IMR-90 (cell line): ENCODE data around the gene COTL1. TPM values are rescaled to one million over a fixed set of nuclear protein-coding genes. Genes with fewer than 3 reads are reported as not detected.
A peak's percentile ranks its signal among the peaks of the same experiment; 100 is the strongest.

Experiments used
- ATAC-seq: fragments of 200-7000 bp; cut with Tn5 transposase; 2 replicates; pipeline ENCODE4 v1.9.1; 2020; ENCODE audit warnings: low read depth, mild to moderate bottlenecking, moderate library complexity
- BruUV-seq: library from RNA; stranded (reverse); fragments of 400-500 nt; replicated peaks from 2 replicates; lab custom pipeline; 2021; lab: Mats Ljungman, UMichigan
- CTCF ChIA-PET: fragments of 300-600 bp; formaldehyde crosslinking; extraction: SDS; loops from one replicate; lab custom pipeline; 2021; ENCODE audit warnings: antibody characterized with exemption; lab: Yijun Ruan, JAX
- POLR2A ChIA-PET: fragments of 300-600 bp; sonication (Branson Sonifier 250); formaldehyde crosslinking; loops from one replicate; lab custom pipeline; 2022; ENCODE audit warnings: antibody characterized with exemption; ENCODE audit not compliant: unreplicated experiment; lab: Charles Lee
- DNase-seq: peaks from one replicate; pipeline ENCODE4 v3.0.0; 2013
- H2AFZ ChIP-seq: replicated peaks from 2 replicates; pipeline ENCODE3; 2013; ENCODE audit warnings: low read length, mild to moderate bottlenecking; ENCODE audit not compliant: poor library complexity
- H2AK5ac ChIP-seq: 2 replicates; pipeline ENCODE4 v1.6.1; 2013; ENCODE audit warnings: low read depth, low read length, inconsistent platforms
- H2AK9ac ChIP-seq: replicated peaks from 2 replicates; pipeline ENCODE3; 2013; ENCODE audit warnings: mild to moderate bottlenecking, low read depth, low read length, moderate library complexity; ENCODE audit not compliant: poor library complexity
- H2BK120ac ChIP-seq: 2 replicates; pipeline ENCODE4 v1.6.1; 2013; ENCODE audit warnings: low read depth, low read length, inconsistent platforms
- H2BK15ac ChIP-seq: 3 replicates; pipeline ENCODE4 v1.6.1; 2013; ENCODE audit warnings: low read depth, low read length, inconsistent platforms
- H2BK20ac ChIP-seq: 2 replicates; pipeline ENCODE4 v1.6.1; 2013; ENCODE audit warnings: low read depth, mild to moderate bottlenecking, inconsistent platforms, low read length, moderate library complexity
- H2BK5ac ChIP-seq: 2 replicates; pipeline ENCODE4 v1.6.1; 2013; ENCODE audit warnings: mild to moderate bottlenecking, low read depth, low read length, inconsistent platforms; ENCODE audit not compliant: poor library complexity, severe bottlenecking
- H3K14ac ChIP-seq: replicated peaks from 2 replicates; pipeline ENCODE4 v1.6.1; 2013; ENCODE audit warnings: low read depth, low read length, inconsistent platforms
- H3K18ac ChIP-seq: 2 replicates; pipeline ENCODE4 v1.6.1; 2013; ENCODE audit warnings: low read depth, low read length, control low read depth
- H3K23ac ChIP-seq: 2 replicates; pipeline ENCODE4 v1.6.1; 2013; ENCODE audit warnings: low read depth, low read length, inconsistent platforms
- H3K27ac ChIP-seq: 2 replicates; pipeline ENCODE4 v1.5.1; 2013; ENCODE audit warnings: mild to moderate bottlenecking, control low read depth, low read length; ENCODE audit not compliant: insufficient read depth
- H3K27me3 ChIP-seq: 2 replicates; pipeline ENCODE4 v1.6.1; 2013; ENCODE audit warnings: low read length; ENCODE audit not compliant: control insufficient read depth, insufficient read depth
- H3K36me3 ChIP-seq: 2 replicates; pipeline ENCODE4 v1.6.1; 2013; ENCODE audit warnings: low read length, mixed read lengths; ENCODE audit not compliant: control insufficient read depth, insufficient read depth
- H3K4ac ChIP-seq: 2 replicates; pipeline ENCODE4 v1.6.1; 2013; ENCODE audit warnings: low read depth, low read length, inconsistent platforms
- H3K4me1 ChIP-seq: 2 replicates; pipeline ENCODE4 v1.6.1; 2013; ENCODE audit warnings: low read length, mixed read lengths; ENCODE audit not compliant: control insufficient read depth, insufficient read depth
- H3K4me2 ChIP-seq: 2 replicates; pipeline ENCODE4 v1.6.1; 2013; ENCODE audit warnings: low read depth, mild to moderate bottlenecking, control low read depth, low read length, moderate library complexity
- H3K4me3 ChIP-seq: 2 replicates; pipeline ENCODE4 v1.5.1; 2013; ENCODE audit warnings: low read depth, mild to moderate bottlenecking, control low read depth, low read length, moderate library complexity; ENCODE audit not compliant: insufficient read depth
- H3K56ac ChIP-seq: 2 replicates; pipeline ENCODE4 v1.6.1; 2013; ENCODE audit warnings: low read length, inconsistent platforms; ENCODE audit not compliant: insufficient read depth; ENCODE audit errors: extremely low read depth
- H3K79me1 ChIP-seq, 2 experiments: 2 replicates each; pipeline ENCODE4 v1.6.1; 2013; ENCODE audit warnings: low read length in 2 of 2, inconsistent platforms in 1 of 2, low read depth in 1 of 2
- H3K9ac ChIP-seq: 2 replicates; pipeline ENCODE4 v1.6.1; 2013; ENCODE audit warnings: low read depth, low read length, control low read depth
- H3K9me1 ChIP-seq: 2 replicates; pipeline ENCODE4 v1.6.1; 2013; ENCODE audit warnings: low read length, inconsistent platforms; ENCODE audit not compliant: insufficient read depth
- H3K9me3 ChIP-seq: 2 replicates; pipeline ENCODE4 v1.6.1; 2013; ENCODE audit warnings: low read length; ENCODE audit not compliant: control insufficient read depth, insufficient read depth
- H4K20me1 ChIP-seq: 2 replicates; pipeline ENCODE4 v1.6.1; 2013; ENCODE audit warnings: low read length, inconsistent platforms; ENCODE audit not compliant: insufficient read depth
- H4K5ac ChIP-seq: 2 replicates; pipeline ENCODE4 v1.6.1; 2013; ENCODE audit warnings: mild to moderate bottlenecking, low read depth, low read length, control low read depth
- H4K8ac ChIP-seq, 2 experiments: 2 replicates each; pipeline ENCODE4 v1.6.1; 2013; ENCODE audit warnings: low read depth in 2 of 2, low read length in 2 of 2, control low read depth in 1 of 2, inconsistent platforms in 1 of 2
- H4K91ac ChIP-seq: 2 replicates; pipeline ENCODE4 v1.6.1; 2013; ENCODE audit warnings: low read depth, low read length, inconsistent platforms; ENCODE audit not compliant: insufficient read depth
- BHLHE40 ChIP-seq: fragments of 150-350 bp; IDR thresholded peaks from 2 replicates; pipeline ENCODE4 v1.6.1; 2016; ENCODE audit warnings: mild to moderate bottlenecking, low read depth, low read length
- CEBPB ChIP-seq: IDR thresholded peaks from 2 replicates; pipeline ENCODE4 v1.6.1; 2012; ENCODE audit warnings: low read depth, low read length, improper control_type of control experiment
- ELK1 ChIP-seq: fragments of 150-350 bp; IDR thresholded peaks from 2 replicates; pipeline ENCODE4 v1.6.1; 2016; ENCODE audit warnings: low read depth, mild to moderate bottlenecking, low read length, moderate library complexity, borderline replicate concordance
- FOS ChIP-seq: fragments of 150-350 bp; IDR thresholded peaks from 2 replicates; pipeline ENCODE4 v1.6.1; 2016; ENCODE audit warnings: low read depth, low read length
- MAZ ChIP-seq: IDR thresholded peaks from 2 replicates; pipeline ENCODE4 v1.6.1; 2012; ENCODE audit warnings: low read depth, mild to moderate bottlenecking, low read length, improper control_type of control experiment, moderate library complexity, borderline replicate concordance
- MXI1 ChIP-seq: IDR thresholded peaks from 2 replicates; pipeline ENCODE4 v1.6.1; 2012; ENCODE audit warnings: low read depth, mild to moderate bottlenecking, low read length, moderate library complexity, borderline replicate concordance
- NFE2L2 ChIP-seq: fragments of 150-350 bp; IDR thresholded peaks from 2 replicates; pipeline ENCODE4 v1.6.1; 2016; ENCODE audit warnings: low read depth, mild to moderate bottlenecking, low read length
- POLR2A ChIP-seq: IDR thresholded peaks from 2 replicates; pipeline ENCODE4 v1.6.1; 2012; ENCODE audit warnings: mild to moderate bottlenecking, low read depth, low read length
- RAD21 ChIP-seq: IDR thresholded peaks from 2 replicates; pipeline ENCODE4 v1.6.1; 2012; ENCODE audit warnings: low read length, improper control_type of control experiment
- RCOR1 ChIP-seq: IDR thresholded peaks from 2 replicates; pipeline ENCODE4 v1.6.1; 2012; ENCODE audit warnings: mild to moderate bottlenecking, low read length, improper control_type of control experiment; ENCODE audit not compliant: insufficient replicate concordance
- RFX5 ChIP-seq: IDR thresholded peaks from 2 replicates; pipeline ENCODE4 v1.8.0; 2012; ENCODE audit warnings: low read depth, mild to moderate bottlenecking, low read length, moderate library complexity
- SMC3 ChIP-seq: fragments of 150-350 bp; IDR thresholded peaks from 2 replicates; pipeline ENCODE4 v1.6.1; 2016; ENCODE audit warnings: low read depth, mild to moderate bottlenecking, antibody characterized with exemption, low read length, moderate library complexity
- WGBS, 2 experiments: methylation state at CpG; one replicate each; pipeline versions ENCODE4 v1.1.5 to v1.1.7; 2013; ENCODE audit warnings: missing lambda C conversion rate in 2 of 2; ENCODE audit not compliant: insufficient read length in 1 of 2; ENCODE audit errors: extremely low coverage in 2 of 2; 5-methylcytosine and 5-hydroxymethylcytosine counted together
- dilution Hi-C: fragments of 300-500 bp; cut with HindIII; formaldehyde crosslinking; loops from one replicate; pipeline ENCODE4 v1.14.3; 2018; ENCODE audit warnings: low sequenced_read_pairs; ENCODE audit not compliant: unreplicated experiment
- in situ Hi-C: fragments of 300-500 bp; cut with MboI; formaldehyde crosslinking; loops from 3 replicates; pipeline ENCODE4 v1.14.3; 2019; ENCODE audit warnings: low sequenced_read_pairs, inconsistent platforms, mixed read lengths
- intact Hi-C: fragments of 100-400 bp; cut with micrococcal nuclease; formaldehyde crosslinking; loops from 2 replicates; pipeline ENCODE4 v1.10.0; 2022
- polyA plus RNA-seq, 3 experiments: library from polyadenylated mRNA; depleted of rRNA; stranded (reverse); fragments of >200 nt; gene quantifications; 2 replicates each; pipeline ENCODE4 v1.2.3, GENCODE V29; 2012; ENCODE audit warnings: low replicate concordance in 1 of 3
- total RNA-seq: library from RNA; depleted of rRNA; stranded (reverse); fragments of >200 nt; gene quantifications from 2 replicates; pipeline ENCODE4 v1.2.3, GENCODE V29; 2012
- TF ChIP-seq, protein P1 (sequence below): conservative IDR thresholded peaks from 2 replicates; pipeline ENCODE4 v1.5.1; 2012; ENCODE audit warnings: mild to moderate bottlenecking, low read depth, low read length, improper control_type of control experiment

COTL1 gene
- total and polyA plus RNA-seq, 2 of the 4 experiments (the other 2 are of a cell fraction): 144 to 258 TPM

DNA sequence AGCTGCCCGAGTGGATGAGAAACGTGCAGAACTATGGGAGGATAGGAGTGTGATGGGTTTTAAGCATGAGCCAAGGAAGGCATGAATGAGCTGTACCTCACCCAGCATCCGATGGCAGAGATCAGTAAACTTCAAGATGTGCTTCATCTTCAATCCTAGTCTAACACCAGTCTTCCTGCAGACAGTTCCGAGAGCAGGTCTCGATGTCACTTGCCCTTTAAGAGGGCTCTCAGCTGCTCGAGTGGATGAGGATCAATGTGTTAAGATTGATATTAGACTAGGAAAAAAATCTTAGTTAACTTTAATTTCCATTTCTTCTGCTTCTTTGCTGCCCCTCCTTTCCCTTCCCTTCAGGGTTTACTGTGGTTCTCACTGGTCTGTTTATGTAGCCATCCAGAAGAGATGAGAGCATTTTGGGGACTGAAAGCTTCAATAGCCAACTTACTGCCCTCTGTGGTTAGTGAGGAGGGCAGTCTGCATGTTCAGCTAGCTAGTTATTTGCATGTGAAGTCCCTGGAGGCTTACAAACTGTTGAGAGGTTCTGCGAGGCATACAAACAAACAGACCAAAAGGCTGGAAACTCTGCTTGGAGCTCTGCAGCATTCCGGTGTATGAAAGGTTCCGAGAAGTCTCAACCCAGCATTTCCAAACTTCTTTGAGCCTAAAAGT is 45.7 kb upstream of the COTL1 start:
- Histone ChIP-seq H2AFZ (no peak overlapping the region), H4K91ac (no peak overlapping the region), H3K9ac (no peak overlapping the region), H3K18ac (no peak overlapping the region), H2BK120ac (no peak overlapping the region), H2BK20ac (no peak overlapping the region), H3K4me3 (no peak overlapping the region), H2BK5ac (no peak overlapping the region), H4K5ac (no peak overlapping the region), H4K20me1 (peaks cover 24% of the 10 kb centered on the region), H3K14ac (no peak overlapping the region), H3K4me1 (peaks cover 4% of the 10 kb centered on the region), H3K9me1 (peaks cover 18% of the 10 kb centered on the region), H3K27ac (no peak overlapping the region), H2AK9ac (no peak overlapping the region), H2BK15ac (no peak overlapping the region), H3K56ac (no peak overlapping the region), H4K8ac (no peak overlapping the region), H3K79me1 (peaks cover 26 to 56% of the 10 kb centered on the region in 2 experiments), H3K27me3 (no peaks in the 10 kb centered on the region), H3K4ac (no peak overlapping the region), H2AK5ac (no peak overlapping the region), H3K23ac (no peak overlapping the region), H3K9me3 (no peaks in the 10 kb centered on the region), H3K36me3 (peaks cover 64% of the 10 kb centered on the region), H3K4me2 (no peak overlapping the region)
- POLR2A ChIA-PET: interaction anchor here (0.5 kb wide), 1 partner anchor 63 kb away, joined by 3 read pairs; no protein-coding TSS in a partner anchor
- in situ Hi-C loops: no loop called here
- CTCF ChIA-PET: interaction anchor here (0.6 to 2.1 kb wide), 4 partner anchors 8 to 41 kb away, joined by 3 to 21 read pairs (median 5); no protein-coding TSS in a partner anchor
- no peak for TF ChIP-seq MAZ
- TF ChIP-seq, protein P1, sequence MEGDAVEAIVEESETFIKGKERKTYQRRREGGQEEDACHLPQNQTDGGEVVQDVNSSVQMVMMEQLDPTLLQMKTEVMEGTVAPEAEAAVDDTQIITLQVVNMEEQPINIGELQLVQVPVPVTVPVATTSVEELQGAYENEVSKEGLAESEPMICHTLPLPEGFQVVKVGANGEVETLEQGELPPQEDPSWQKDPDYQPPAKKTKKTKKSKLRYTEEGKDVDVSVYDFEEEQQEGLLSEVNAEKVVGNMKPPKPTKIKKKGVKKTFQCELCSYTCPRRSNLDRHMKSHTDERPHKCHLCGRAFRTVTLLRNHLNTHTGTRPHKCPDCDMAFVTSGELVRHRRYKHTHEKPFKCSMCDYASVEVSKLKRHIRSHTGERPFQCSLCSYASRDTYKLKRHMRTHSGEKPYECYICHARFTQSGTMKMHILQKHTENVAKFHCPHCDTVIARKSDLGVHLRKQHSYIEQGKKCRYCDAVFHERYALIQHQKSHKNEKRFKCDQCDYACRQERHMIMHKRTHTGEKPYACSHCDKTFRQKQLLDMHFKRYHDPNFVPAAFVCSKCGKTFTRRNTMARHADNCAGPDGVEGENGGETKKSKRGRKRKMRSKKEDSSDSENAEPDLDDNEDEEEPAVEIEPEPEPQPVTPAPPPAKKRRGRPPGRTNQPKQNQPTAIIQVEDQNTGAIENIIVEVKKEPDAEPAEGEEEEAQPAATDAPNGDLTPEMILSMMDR: no peak
- TF ChIP-seq BHLHE40: no peak
- TF ChIP-seq MXI1: no peak
- no peak for TF ChIP-seq RCOR1
- TF ChIP-seq CEBPB: no peak
- no peak for TF ChIP-seq POLR2A
- no peak for TF ChIP-seq RFX5
- no peak for TF ChIP-seq ELK1
- no peak for TF ChIP-seq SMC3
- no peak for TF ChIP-seq FOS
- no peak for TF ChIP-seq NFE2L2
- no peak for TF ChIP-seq RAD21
- intact Hi-C loops: no loop called here
- BruUV-seq: no TSS peak
- ATAC-seq: peak; percentile 72
- 40% methylated on average over 1 of the region's 9 CpGs; no CpG with 5 or more reads in 1 of the 2 experiments for WGBS, 2 experiments
- dilution Hi-C loops: no loop called here
- DNase-seq: no peak
